H9 (cell line): ENCODE measurements around the gene SOWAHB. TPM values are rescaled to one million over a fixed set of nuclear protein-coding genes. Genes with fewer than 3 reads are reported as not detected.

Source experiments
- DNase-seq: peaks from one replicate; pipeline ENCODE4 v3.0.0-alpha.2; 2017
- H2AFZ ChIP-seq: one replicate; pipeline ENCODE4 v1.6.1; 2013; ENCODE audit warnings: mild to moderate bottlenecking, low read length, control low read depth, moderate library complexity
- H2AK5ac ChIP-seq: 2 replicates; pipeline ENCODE4 v1.6.1; 2013; ENCODE audit warnings: low read length, control low read depth, mixed read lengths; ENCODE audit not compliant: insufficient read length
- H2BK120ac ChIP-seq: one replicate; pipeline ENCODE4 v1.6.1; 2013; ENCODE audit warnings: low read depth, mild to moderate bottlenecking, low read length, control low read depth, inconsistent platforms; ENCODE audit not compliant: poor library complexity, severe bottlenecking
- H2BK12ac ChIP-seq: 2 replicates; pipeline ENCODE4 v1.6.1; 2013; ENCODE audit warnings: low read length, control low read depth, mixed read lengths, low read depth; ENCODE audit not compliant: insufficient read length
- H2BK15ac ChIP-seq: 2 replicates; pipeline ENCODE4 v1.6.1; 2013; ENCODE audit warnings: low read depth, low read length, control low read depth
- H2BK20ac ChIP-seq: one replicate; pipeline ENCODE4 v1.6.1; 2013; ENCODE audit warnings: low read depth, mild to moderate bottlenecking, low read length, control low read depth, inconsistent platforms; ENCODE audit not compliant: poor library complexity, severe bottlenecking
- H2BK5ac ChIP-seq: 2 replicates; pipeline ENCODE4 v1.6.1; 2013; ENCODE audit warnings: low read length, control low read depth, mixed read lengths; ENCODE audit not compliant: insufficient read length
- H3K14ac ChIP-seq: 2 replicates; pipeline ENCODE4 v1.6.1; 2013; ENCODE audit warnings: low read length, control low read depth; ENCODE audit not compliant: insufficient read depth
- H3K18ac ChIP-seq: 2 replicates; pipeline ENCODE4 v1.6.1; 2013; ENCODE audit warnings: low read depth, mild to moderate bottlenecking, mixed read lengths, low read length, control low read depth; ENCODE audit not compliant: insufficient read length
- H3K23ac ChIP-seq: 2 replicates; pipeline ENCODE4 v1.6.1; 2013; ENCODE audit warnings: low read length, control low read depth, mixed read lengths, low read depth; ENCODE audit not compliant: insufficient read length
- H3K23me2 ChIP-seq: 2 replicates; pipeline ENCODE4 v1.6.1; 2013; ENCODE audit warnings: low read depth, mild to moderate bottlenecking, mixed read lengths, low read length, control low read depth; ENCODE audit not compliant: insufficient read length, poor library complexity, severe bottlenecking
- H3K27ac ChIP-seq: 2 replicates; pipeline ENCODE4 v1.5.1; 2013; ENCODE audit warnings: low read length, control low read depth, mixed read lengths, low read depth; ENCODE audit not compliant: insufficient read length
- H3K27me3 ChIP-seq: 2 replicates; pipeline ENCODE4 v1.6.1; 2013; ENCODE audit warnings: low read length, control low read depth, inconsistent platforms; ENCODE audit not compliant: insufficient read depth
- H3K4ac ChIP-seq: 2 replicates; pipeline ENCODE4 v1.6.1; 2013; ENCODE audit warnings: low read depth, mild to moderate bottlenecking, control low read depth, inconsistent platforms, low read length, moderate library complexity
- H3K4me1 ChIP-seq: 2 replicates; pipeline ENCODE4 v1.6.1; 2013; ENCODE audit warnings: low read length, control low read depth, inconsistent platforms; ENCODE audit not compliant: insufficient read depth
- H3K4me2 ChIP-seq: 2 replicates; pipeline ENCODE4 v1.6.1; 2013; ENCODE audit warnings: low read length, control low read depth, mixed read lengths; ENCODE audit not compliant: insufficient read length, insufficient read depth
- H3K56ac ChIP-seq: 2 replicates; pipeline ENCODE4 v1.6.1; 2013; ENCODE audit warnings: low read depth, mild to moderate bottlenecking, mixed read lengths, low read length, control low read depth; ENCODE audit not compliant: insufficient read length
- H3K79me1 ChIP-seq: 2 replicates; pipeline ENCODE4 v1.6.1; 2013; ENCODE audit warnings: low read depth, mild to moderate bottlenecking, moderate library complexity, low read length, control low read depth, inconsistent platforms; ENCODE audit not compliant: insufficient read depth, poor library complexity, severe bottlenecking
- H3K79me2 ChIP-seq: 2 replicates; pipeline ENCODE4 v1.6.1; 2013; ENCODE audit warnings: low read length, control low read depth, inconsistent platforms; ENCODE audit not compliant: insufficient read depth
- H3K9ac ChIP-seq: 2 replicates; pipeline ENCODE4 v1.6.1; 2013; ENCODE audit warnings: low read length, control low read depth, mixed read lengths; ENCODE audit not compliant: insufficient read length; ENCODE audit errors: extremely low read depth
- H3K9me3 ChIP-seq: one replicate; pipeline ENCODE4 v1.6.1; 2013; ENCODE audit warnings: low read depth, low read length, inconsistent platforms; ENCODE audit not compliant: control insufficient read depth
- H3T11ph ChIP-seq: one replicate; pipeline ENCODE4 v1.6.1; 2013; ENCODE audit warnings: mild to moderate bottlenecking, low read length, control low read depth, inconsistent platforms
- H4K20me1 ChIP-seq: one replicate; pipeline ENCODE4 v1.6.1; 2013; ENCODE audit not compliant: control insufficient read depth, insufficient read length, insufficient read depth
- H4K5ac ChIP-seq: 2 replicates; pipeline ENCODE4 v1.6.1; 2013; ENCODE audit warnings: low read depth, mild to moderate bottlenecking, mixed read lengths, low read length, control low read depth; ENCODE audit not compliant: insufficient read length
- H4K8ac ChIP-seq: replicated peaks from 2 replicates; pipeline ENCODE4 v1.6.1; 2013; ENCODE audit warnings: low read length, control low read depth, mixed read lengths, low read depth; ENCODE audit not compliant: insufficient read length
- H4K91ac ChIP-seq: 2 replicates; pipeline ENCODE4 v1.6.1; 2013; ENCODE audit warnings: low read depth, mild to moderate bottlenecking, moderate library complexity, mixed read lengths, low read length, control low read depth; ENCODE audit not compliant: insufficient read length
- H3K27ac Mint-ChIP-seq, 3 experiments: 2 replicates in 2 of 3; 3 replicates in 1 of 3; pipeline ENCODE4 v1.8.0; 2020 to 2021; ENCODE audit warnings: mixed read lengths in 3 of 3, mild to moderate bottlenecking in 1 of 3, moderate library complexity in 1 of 3
- H3K27me3 Mint-ChIP-seq: 2 replicates; pipeline ENCODE4 v1.8.0; 2021; ENCODE audit warnings: low read depth, mild to moderate bottlenecking, moderate library complexity, mixed read lengths
- H3K36me3 Mint-ChIP-seq, 3 experiments: 2 replicates in 2 of 3; 3 replicates in 1 of 3; pipeline ENCODE4 v1.8.0; 2020 to 2021; ENCODE audit warnings: low read depth in 3 of 3, mixed read lengths in 3 of 3; ENCODE audit not compliant: insufficient read depth in 1 of 3
- H3K4me1 Mint-ChIP-seq, 2 experiments: 2 replicates each; pipeline ENCODE4 v1.8.0; 2020; ENCODE audit warnings: mixed read lengths in 2 of 2
- H3K4me3 Mint-ChIP-seq, 2 experiments: 2 replicates in 1 of 2; 3 replicates in 1 of 2; pipeline ENCODE4 v1.8.0; 2020 to 2021; ENCODE audit warnings: mild to moderate bottlenecking in 2 of 2, mixed read lengths in 2 of 2, moderate library complexity in 1 of 2
- H3K9me3 Mint-ChIP-seq, 2 experiments: 2 replicates in 1 of 2; 3 replicates in 1 of 2; pipeline ENCODE4 v1.8.0; 2020; ENCODE audit warnings: mild to moderate bottlenecking in 2 of 2, mixed read lengths in 2 of 2, moderate library complexity in 1 of 2
- WGBS: extraction: QIAGEN DNeasy Blood & Tissue Kit; methylation state at CpG from one replicate; pipeline ENCODE4 v1.1.7; 2013; ENCODE audit warnings: missing lambda C conversion rate, low lambda C conversion rate, mixed read lengths; ENCODE audit not compliant: insufficient read length; ENCODE audit errors: extremely low coverage; 5-methylcytosine and 5-hydroxymethylcytosine counted together
- total RNA-seq: library from RNA; stranded (reverse); gene quantifications from 2 replicates; pipeline ENCODE4 v1.2.1, GENCODE V29; 2021
- TF ChIP-seq, protein P1 (sequence below): fragments of 200-600 bp; sonication (generic); conservative IDR thresholded peaks from 3 replicates; pipeline ENCODE4 v1.8.0; 2021; ENCODE audit warnings: antibody characterized with exemption, mild to moderate bottlenecking

SOWAHB gene
- total RNA-seq, 1 experiment from 2014 or later, result 0.26 TPM

- Histone ChIP-seq H3K79me2 (no peaks in the 10 kb centered on the region), H3K23ac (no peak overlapping the region), H3K27me3 (no peaks in the 10 kb centered on the region), H3K14ac (no peak overlapping the region), H2BK15ac (no peak overlapping the region), H4K91ac (no peak overlapping the region), H4K8ac (no peak overlapping the region), H3K4me2 (no peak overlapping the region), H2BK5ac (no peak overlapping the region), H3T11ph (no peak overlapping the region), H2BK12ac (no peak overlapping the region), H4K20me1 (no peaks in the 10 kb centered on the region), H3K27ac (no peak overlapping the region), H3K18ac (no peak overlapping the region), H3K4me1 (no peaks in the 10 kb centered on the region; the same call in 1 of the 2 replicates), H4K5ac (no peak overlapping the region), H3K9ac (no peak overlapping the region), H2BK20ac (no peak overlapping the region), H3K9me3 (no peaks in the 10 kb centered on the region), H2AFZ (no peak overlapping the region), H3K23me2 (no peaks in the 10 kb centered on the region), H3K56ac (no peak overlapping the region), H3K4ac (no peak overlapping the region), H2BK120ac (no peak overlapping the region), H3K79me1 (no peaks in the 10 kb centered on the region), H2AK5ac (no peak overlapping the region)
- no peak overlapping the region for H3K27ac Mint-ChIP-seq
- TF ChIP-seq, protein P1, sequence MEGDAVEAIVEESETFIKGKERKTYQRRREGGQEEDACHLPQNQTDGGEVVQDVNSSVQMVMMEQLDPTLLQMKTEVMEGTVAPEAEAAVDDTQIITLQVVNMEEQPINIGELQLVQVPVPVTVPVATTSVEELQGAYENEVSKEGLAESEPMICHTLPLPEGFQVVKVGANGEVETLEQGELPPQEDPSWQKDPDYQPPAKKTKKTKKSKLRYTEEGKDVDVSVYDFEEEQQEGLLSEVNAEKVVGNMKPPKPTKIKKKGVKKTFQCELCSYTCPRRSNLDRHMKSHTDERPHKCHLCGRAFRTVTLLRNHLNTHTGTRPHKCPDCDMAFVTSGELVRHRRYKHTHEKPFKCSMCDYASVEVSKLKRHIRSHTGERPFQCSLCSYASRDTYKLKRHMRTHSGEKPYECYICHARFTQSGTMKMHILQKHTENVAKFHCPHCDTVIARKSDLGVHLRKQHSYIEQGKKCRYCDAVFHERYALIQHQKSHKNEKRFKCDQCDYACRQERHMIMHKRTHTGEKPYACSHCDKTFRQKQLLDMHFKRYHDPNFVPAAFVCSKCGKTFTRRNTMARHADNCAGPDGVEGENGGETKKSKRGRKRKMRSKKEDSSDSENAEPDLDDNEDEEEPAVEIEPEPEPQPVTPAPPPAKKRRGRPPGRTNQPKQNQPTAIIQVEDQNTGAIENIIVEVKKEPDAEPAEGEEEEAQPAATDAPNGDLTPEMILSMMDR, result no peak
- no peak overlapping the region for H3K4me3 Mint-ChIP-seq
- peaks cover 4% of the 10 kb centered on the region for H3K27me3 Mint-ChIP-seq
- DNase-seq, result no peak
- H3K9me3 Mint-ChIP-seq, result no peaks in the 10 kb centered on the region
- no CpG with 5 or more reads among the region's 8 CpGs for WGBS
- peaks cover 8 to 19% of the 10 kb centered on the region in 2 experiments for H3K4me1 Mint-ChIP-seq
- no peaks in the 10 kb centered on the region for H3K36me3 Mint-ChIP-seq
Observed at GRCh38 chr4:76883147-76883546, 14.8 kb downstream of the SOWAHB start.
